Measurements from ENCODE around the gene FUT4.
"Not testable (repeated sequence)": the region's sequence is repeated elsewhere in the genome, so short reads cannot be mapped to it uniquely, and the experiment has no call there.

The FUT4 gene

GRCh38 chr11:94553938-94554337 is 10.2 kb downstream of the FUT4 start:
- ChIA-PET POLR2A (no interaction called here), CTCF (interaction anchor here (1.3 to 1.5 kb wide), 2 partner anchors 14 to 25 kb away, joined by 3 read pairs; no protein-coding TSS in a partner anchor)
- DNase-seq (ENCODE audit: extremely low spot score) = no peak
- no peak for TF ChIP-seq CTCF (IDR thresholded peaks at IDR 0.05; ENCODE audit: control extremely low read depth, extremely low read depth, low read depth, missing control alignments)

GRCh38 chr11:94555752-94556329 is 12.1 kb downstream of the FUT4 start:
- DNase-seq (ENCODE audit: extremely low spot score); POLR2A ChIA-PET: not testable (repeated sequence)
- CTCF ChIA-PET = interaction anchor here (0.8 to 1.5 kb wide), 4 partner anchors 12 to 372 kb away, joined by 3 to 4 read pairs (median 3); no protein-coding TSS in a partner anchor

DNA sequence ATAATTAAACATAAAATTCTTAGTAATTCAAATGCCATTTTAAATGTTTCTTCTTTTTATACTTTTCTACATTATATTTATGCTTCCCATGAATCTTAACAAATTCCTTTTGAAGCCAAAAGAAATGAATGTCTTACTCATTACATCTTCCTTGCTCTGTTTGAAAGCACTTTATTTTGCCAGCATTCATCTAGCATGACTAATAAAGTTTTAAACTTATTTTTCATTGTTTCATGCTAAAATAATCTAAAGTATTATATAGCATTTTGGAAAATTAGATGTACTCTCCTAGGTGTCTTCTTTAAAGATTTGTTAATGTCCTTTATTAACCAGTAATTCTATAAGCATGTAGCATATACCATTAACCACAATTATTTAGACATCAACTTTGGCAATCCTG is 13.7 kb downstream of the FUT4 start:
- no peak for TF ChIP-seq CTCF (IDR thresholded peaks at IDR 0.05; ENCODE audit: control extremely low read depth, extremely low read depth, low read depth, missing control alignments)
- DNase-seq (ENCODE audit: extremely low spot score) = no peak
- ChIA-PET POLR2A (interaction anchor here (0.6 kb wide), 1 partner anchor 1028 kb away, joined by 3 read pairs; no protein-coding TSS in a partner anchor), CTCF (interaction anchor here (0.8 kb wide), 1 partner anchor 10 kb away, joined by 3 read pairs; no protein-coding TSS in a partner anchor)

DNA sequence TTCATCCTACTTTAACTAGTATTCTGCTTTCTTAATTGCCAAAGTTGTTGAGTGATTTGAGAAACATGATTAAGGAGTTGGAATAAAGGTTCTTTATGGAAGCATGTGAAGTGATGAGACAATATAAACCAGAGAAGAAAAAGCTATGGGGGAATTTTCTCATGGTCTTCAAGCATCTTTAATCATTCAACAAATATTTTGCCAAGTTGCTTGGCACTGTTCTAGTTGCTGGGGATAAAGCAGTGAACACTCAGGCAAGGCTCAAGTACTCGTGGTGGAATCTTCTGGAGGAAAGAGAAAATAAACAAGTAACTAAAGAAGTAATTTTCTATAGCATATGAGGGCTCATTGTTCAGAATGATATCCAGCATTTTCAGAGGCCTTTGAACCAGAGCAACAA is 14.3 kb downstream of the FUT4 start:
- TF ChIP-seq CTCF (IDR thresholded peaks at IDR 0.05; ENCODE audit: control extremely low read depth, extremely low read depth, low read depth, missing control alignments) = no peak
- POLR2A ChIA-PET = no interaction called here
- DNase-seq (ENCODE audit: extremely low spot score) = no peak
- CTCF ChIA-PET = no interaction called here

DNA sequence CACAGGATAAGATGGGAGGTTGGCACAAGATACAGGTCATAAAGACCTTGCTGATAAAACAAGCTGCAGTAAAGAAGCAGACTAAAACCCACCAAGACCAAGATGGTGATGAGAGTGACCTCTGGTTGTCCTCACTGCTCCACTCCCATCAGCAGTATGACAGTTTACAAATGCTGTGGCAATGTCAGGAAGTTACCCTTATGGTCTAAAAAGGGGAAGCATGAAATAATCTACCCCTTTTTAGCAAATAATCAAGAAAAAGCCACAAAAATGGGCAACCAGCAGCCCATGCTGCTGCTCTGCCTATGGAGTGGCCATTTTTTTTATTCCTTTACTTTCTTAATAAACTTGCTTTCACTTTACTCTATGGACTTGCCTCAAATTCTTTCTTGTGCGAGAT is 14.7 kb downstream of the FUT4 start:
- DNase-seq (ENCODE audit: extremely low spot score) = no peak
- TF ChIP-seq CTCF (IDR thresholded peaks at IDR 0.05; ENCODE audit: control extremely low read depth, extremely low read depth, low read depth, missing control alignments) = no peak
- ChIA-PET POLR2A (no interaction called here), CTCF (interaction anchor here (0.7 to 1.4 kb wide), 3 partner anchors 9 to 29 kb away, joined by 3 to 4 read pairs (median 3); no protein-coding TSS in a partner anchor)

DNA sequence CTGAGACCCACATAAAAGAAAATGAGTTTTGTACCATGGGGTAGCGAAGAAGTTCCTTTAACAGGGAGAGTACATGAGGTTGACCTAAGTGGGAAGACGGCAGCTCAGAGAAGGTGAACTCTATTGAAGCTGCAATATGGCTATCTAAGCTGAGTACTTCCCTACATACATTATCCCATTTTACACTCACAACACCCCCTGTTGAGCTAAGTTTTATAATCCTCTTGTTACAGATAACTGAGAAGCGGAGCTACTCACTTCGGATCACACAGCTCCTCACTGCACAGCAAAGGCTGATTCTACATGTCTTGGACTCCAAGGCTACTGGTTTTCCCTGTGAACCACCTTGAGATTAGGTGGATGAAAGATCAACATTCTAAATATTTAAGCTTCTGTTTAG is 15.2 kb downstream of the FUT4 start:
- ChIA-PET POLR2A (no interaction called here), CTCF (interaction anchor here (0.7 to 1.4 kb wide), 3 partner anchors 10 to 29 kb away, joined by 3 to 4 read pairs (median 3); no protein-coding TSS in a partner anchor)
- no peak for DNase-seq (ENCODE audit: extremely low spot score)
- no peak for TF ChIP-seq CTCF (IDR thresholded peaks at IDR 0.05; ENCODE audit: control extremely low read depth, extremely low read depth, low read depth, missing control alignments)

DNA sequence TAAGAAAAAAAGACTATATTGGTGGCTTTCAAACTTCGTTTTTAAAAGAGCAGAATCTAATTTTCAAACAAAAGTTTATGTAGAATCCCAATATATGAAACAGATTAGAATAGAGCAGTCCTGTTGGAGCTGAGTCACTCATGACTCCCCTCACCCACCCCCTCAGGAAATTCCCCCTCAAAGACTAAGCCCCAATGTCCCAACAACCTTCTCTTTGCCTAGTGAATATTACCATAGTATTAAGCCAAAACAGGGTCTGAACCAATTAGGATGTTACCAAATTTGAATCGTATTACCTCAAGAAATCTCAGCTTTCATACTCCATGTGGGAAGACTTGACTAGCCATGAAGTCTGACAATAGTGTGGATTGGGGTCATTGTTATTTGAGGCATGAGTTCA is 15.6 kb downstream of the FUT4 start:
- POLR2A ChIA-PET = no interaction called here
- CTCF ChIA-PET = interaction anchor here (0.7 to 1.4 kb wide), 3 partner anchors 10 to 28 kb away, joined by 3 to 4 read pairs (median 3); no protein-coding TSS in a partner anchor
- DNase-seq (ENCODE audit: extremely low spot score) = no peak
- no peak for TF ChIP-seq CTCF (IDR thresholded peaks at IDR 0.05; ENCODE audit: control extremely low read depth, extremely low read depth, low read depth, missing control alignments)
